ENCODE data around the gene WDR82. TPM values are rescaled to one million over a fixed set of nuclear protein-coding genes. Genes with fewer than 3 reads are reported as not detected.
A peak's percentile ranks its signal among the peaks of the same experiment; 100 is the strongest.

The WDR82 gene
- total RNA-seq, result 10 to 100 TPM; 23.0 to 63.6 (median 46.8) TPM

DNA sequence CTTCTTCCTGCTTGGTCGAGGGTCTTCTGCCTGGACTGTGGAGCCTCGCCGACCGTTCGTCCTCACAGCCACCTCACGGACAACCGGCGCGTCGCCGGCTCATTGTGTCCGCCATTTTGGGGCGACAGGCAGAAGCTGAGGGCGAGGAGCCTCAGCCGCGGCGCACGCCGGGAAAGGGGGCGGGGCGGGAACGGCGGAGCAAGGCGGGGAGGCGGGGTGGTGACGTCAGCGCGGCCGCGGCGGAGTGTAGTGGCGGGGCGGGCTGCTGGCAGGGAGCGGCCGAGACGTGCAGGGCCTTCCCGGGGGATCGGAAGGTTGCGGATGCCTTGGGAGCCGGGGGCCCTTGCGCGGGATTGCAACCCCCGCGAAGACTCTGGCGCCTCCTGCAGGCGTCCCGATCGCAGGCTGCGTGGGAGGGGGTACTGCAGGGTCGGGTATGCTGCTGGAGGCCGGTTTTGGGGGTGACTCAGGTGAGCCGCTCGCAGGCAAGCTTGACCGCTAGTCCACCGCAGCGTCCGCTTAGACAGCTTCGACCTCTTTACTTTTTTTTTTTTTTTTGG is at the start of gene WDR82:
Gene WDR82, minus strand, starts transcription at position 140 of the 560 bp plus-strand sequence. CDS start 288 bp downstream, outside the sequence.
- ATAC-seq (ENCODE audit: low FRiP score in 2 of 2) (peak; percentile 96 to 99), DNase-seq (peak; percentile 98 to 100)
- H3K4me1 ChIP-seq, result peaks cover 37 to 59% (median 48%) of the 10 kb centered on the region in 4 donors

DNA sequence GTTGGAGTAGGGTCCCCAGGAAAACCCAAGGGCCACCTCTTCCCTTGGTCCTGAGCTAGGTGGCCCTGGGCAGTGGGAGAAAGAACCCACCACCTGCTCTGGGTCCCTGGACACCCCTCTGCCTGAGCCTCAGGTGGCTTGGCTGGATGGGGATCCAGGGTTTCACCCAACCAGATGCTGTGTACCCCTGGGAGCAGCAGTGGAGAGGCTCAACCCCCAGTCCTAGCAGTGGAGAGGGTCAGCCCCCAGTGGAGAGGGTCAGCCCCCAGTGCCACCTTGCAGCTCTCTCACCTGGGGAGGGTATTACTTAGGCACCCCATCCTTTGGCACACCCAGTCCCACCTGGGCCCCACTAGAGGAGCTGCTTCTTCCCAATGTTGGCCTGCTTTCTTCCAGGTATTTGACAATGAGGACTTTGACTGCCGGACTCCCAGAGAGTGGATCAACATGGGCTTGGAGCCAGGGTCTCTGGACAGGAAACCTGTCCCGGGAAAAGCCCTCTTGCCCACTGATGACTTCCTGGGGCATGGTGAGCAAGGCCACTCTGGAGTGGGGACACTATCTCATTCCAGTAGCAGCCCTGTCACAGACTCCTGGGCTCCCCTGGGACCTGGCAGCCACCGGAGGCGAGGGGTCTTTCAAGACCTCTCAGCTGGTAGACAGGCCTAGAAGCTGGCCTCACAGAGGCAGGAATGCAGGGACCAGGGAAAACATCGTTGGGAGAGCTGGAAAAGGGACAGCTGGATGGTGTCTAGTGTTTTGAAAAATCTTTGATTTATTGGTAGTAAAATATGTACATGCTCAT is 49.2 kb upstream of the WDR82 start:
- 75 to 83% methylated on average over 4 to 5 of the region's 5 CpGs for WGBS, 2 donors
- H3K36me3 ChIP-seq, result peaks cover 0 to 13% (median 5%) of the 10 kb centered on the region in 4 donors
- no peak overlapping the region for H3K27ac ChIP-seq
- no peak overlapping the region for H3K4me3 ChIP-seq
- no peaks in the 10 kb centered on the region for H3K27me3 ChIP-seq
- DNase-seq (no peak), ATAC-seq (ENCODE audit: low FRiP score in 2 of 2) (no peak)
- TF ChIP-seq POLR2AphosphoS5 (IDR thresholded peaks at IDR 0.05) (no peak), EP300 (IDR thresholded peaks at IDR 0.05) (no peak), CTCF (IDR thresholded peaks at IDR 0.05) (no peak)
- no peaks in the 10 kb centered on the region for H3K9me3 ChIP-seq
- no peaks in the 10 kb centered on the region for H3K4me1 ChIP-seq

More for the DNA sequence above, at the start of gene WDR82:
- Histone ChIP-seq H3K4me3 (peak within 1 kb of the TSS; percentile 69 to 88 (median 82)), H3K27me3 (no peaks in the 10 kb centered on the region), H3K27ac (peak within 1 kb of the TSS; percentile 94 to 99 (median 98)), H3K36me3 (peaks cover 0 to 18% (median 0%) of the 10 kb centered on the region in 4 donors), H3K9me3 (no peaks in the 10 kb centered on the region)
- TF ChIP-seq EP300 (IDR thresholded peaks at IDR 0.05) (peak in 1 of 4 donors; percentile 27), POLR2A (IDR thresholded peaks at IDR 0.05) (peak in 3 of 4 donors; percentile 62 to 94 (median 87)), POLR2AphosphoS5 (IDR thresholded peaks at IDR 0.05) (peak; percentile 97 to 98), CTCF (IDR thresholded peaks at IDR 0.05) (peak; percentile 31 to 66 (median 41))
- 0 to 1% methylated on average over 25 to 47 of the region's 58 CpGs for WGBS, 2 donors

GRCh38 chr3:52326976-52327375 is 48.5 kb upstream of the WDR82 start:
- ATAC-seq (ENCODE audit: low FRiP score in 2 of 2), result no peak
- H3K27me3 ChIP-seq, result no peaks in the 10 kb centered on the region
- H3K4me3 ChIP-seq, result no peak overlapping the region
- H3K9me3 ChIP-seq, result no peaks in the 10 kb centered on the region
- DNase-seq, result no peak
- 91 to 93% methylated on average over 5 to 6 of the region's 6 CpGs for WGBS, 2 donors
- peaks cover 0 to 5% (median 3%) of the 10 kb centered on the region in 4 donors for H3K36me3 ChIP-seq
- no peak for TF ChIP-seq CTCF (IDR thresholded peaks at IDR 0.05)
- no peak for TF ChIP-seq POLR2AphosphoS5 (IDR thresholded peaks at IDR 0.05)
- TF ChIP-seq EP300 (IDR thresholded peaks at IDR 0.05), result no peak
- TF ChIP-seq POLR2A (IDR thresholded peaks at IDR 0.05), result no peak
- H3K27ac ChIP-seq, result no peak overlapping the region
- no peaks in the 10 kb centered on the region for H3K4me1 ChIP-seq

DNA sequence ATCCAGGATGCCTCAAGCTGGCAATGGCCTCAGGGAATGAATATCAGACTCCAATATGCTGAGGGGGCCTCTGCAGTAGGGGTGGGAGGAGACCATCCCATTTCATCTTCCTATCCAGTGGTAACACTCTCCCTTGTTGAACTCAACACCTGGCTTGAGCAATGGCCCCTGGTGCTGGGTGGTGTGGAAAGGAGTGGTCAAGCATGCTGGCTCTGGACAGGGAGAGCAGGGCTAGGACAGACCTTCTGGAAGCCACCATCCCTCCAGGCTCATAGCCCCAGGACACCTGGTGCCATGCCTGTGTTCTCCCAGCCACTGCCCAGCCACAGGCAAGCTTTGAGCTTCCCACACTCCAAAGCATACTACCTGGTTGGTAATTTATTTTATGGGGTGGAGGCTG is 47.2 kb upstream of the WDR82 start:
- no peaks in the 10 kb centered on the region for H3K27me3 ChIP-seq
- no peaks in the 10 kb centered on the region for H3K9me3 ChIP-seq
- no peak for ATAC-seq (ENCODE audit: low FRiP score in 2 of 2)
- TF ChIP-seq POLR2AphosphoS5 (IDR thresholded peaks at IDR 0.05), result no peak
- TF ChIP-seq CTCF (IDR thresholded peaks at IDR 0.05), result no peak
- no peak for TF ChIP-seq EP300 (IDR thresholded peaks at IDR 0.05)
- no peak for TF ChIP-seq POLR2A (IDR thresholded peaks at IDR 0.05)
- H3K27ac ChIP-seq, result no peak overlapping the region
- H3K4me1 ChIP-seq, result no peaks in the 10 kb centered on the region
- no peak for DNase-seq
- H3K4me3 ChIP-seq, result no peak overlapping the region
- H3K36me3 ChIP-seq, result peaks cover 0 to under 1% (median 0%) of the 10 kb centered on the region in 4 donors

Data from upper lobe of left lung (tissue), 6 donors.